Measurements from ENCODE around the gene WWC2.

Gene WWC2

DNA sequence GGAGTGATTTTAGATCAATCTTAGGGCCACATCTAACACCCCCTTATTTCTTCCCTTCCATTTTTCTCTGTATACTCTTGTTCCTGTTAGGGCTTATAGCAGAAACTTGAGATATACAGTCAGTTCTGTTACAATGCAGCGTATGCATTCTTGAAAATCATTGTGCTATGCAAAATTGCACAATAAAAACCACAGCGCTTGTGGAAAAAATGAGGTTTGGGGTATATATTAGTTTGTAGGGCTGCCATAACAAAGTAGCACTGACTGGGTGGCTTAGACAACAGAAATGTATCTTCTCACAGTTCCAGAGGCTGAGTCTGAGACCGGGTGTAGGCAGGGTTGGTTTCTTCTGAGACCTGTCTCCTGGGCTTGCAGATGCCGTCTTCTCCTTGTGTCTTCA is 59.0 kb downstream of the WWC2 start:
- Histone ChIP-seq H3K36me3 (ENCODE audit: control insufficient read depth, low read depth, low read length) (no peaks in the 10 kb centered on the region), H3K27me3 (ENCODE audit: control insufficient read depth, insufficient read depth, low read length) (no peaks in the 10 kb centered on the region), H3K4me1 (ENCODE audit: control insufficient read depth, low read depth, low read length) (peaks cover 26% of the 10 kb centered on the region)

GRCh38 chr4:183161630-183162029 is 62.6 kb downstream of the WWC2 start:
- Histone ChIP-seq H3K4me1 (ENCODE audit: control insufficient read depth, low read depth, low read length) (peaks cover 23% of the 10 kb centered on the region), H3K4me3 (ENCODE audit: low read length) (no peak overlapping the region), H3K9me3 (ENCODE audit: control insufficient read depth, low read depth, low read length) (no peaks in the 10 kb centered on the region)

More for the DNA sequence above, 59.0 kb downstream of the WWC2 start:
- H3K27ac ChIP-seq (ENCODE audit: low read length), result no peak overlapping the region
- H3K9me3 ChIP-seq (ENCODE audit: control insufficient read depth, low read depth, low read length), result no peaks in the 10 kb centered on the region
- H3K9ac ChIP-seq (ENCODE audit: low read length), result no peak overlapping the region
- no peak overlapping the region for H3K4me3 ChIP-seq (ENCODE audit: low read length)

GRCh38 chr4:183163135-183163534 is 64.1 kb downstream of the WWC2 start:
- Histone ChIP-seq H3K9me3 (ENCODE audit: control insufficient read depth, low read depth, low read length) (no peaks in the 10 kb centered on the region), H3K4me3 (ENCODE audit: low read length) (no peak overlapping the region), H3K27ac (ENCODE audit: low read length) (no peak overlapping the region), H3K36me3 (ENCODE audit: control insufficient read depth, low read depth, low read length) (no peaks in the 10 kb centered on the region), H3K27me3 (ENCODE audit: control insufficient read depth, insufficient read depth, low read length) (no peaks in the 10 kb centered on the region), H3K9ac (ENCODE audit: low read length) (no peak overlapping the region), H3K4me1 (ENCODE audit: control insufficient read depth, low read depth, low read length) (peaks cover 23% of the 10 kb centered on the region)

More at GRCh38 chr4:183161630-183162029, 62.6 kb downstream of the WWC2 start:
- no peaks in the 10 kb centered on the region for H3K36me3 ChIP-seq (ENCODE audit: control insufficient read depth, low read depth, low read length)
- H3K27me3 ChIP-seq (ENCODE audit: control insufficient read depth, insufficient read depth, low read length), result no peaks in the 10 kb centered on the region
- H3K9ac ChIP-seq (ENCODE audit: low read length), result no peak overlapping the region
- H3K27ac ChIP-seq (ENCODE audit: low read length), result no peak overlapping the region

- no peaks in the 10 kb centered on the region for H3K27me3 ChIP-seq (ENCODE audit: control insufficient read depth, insufficient read depth, low read length)
- no peaks in the 10 kb centered on the region for H3K36me3 ChIP-seq (ENCODE audit: control insufficient read depth, low read depth, low read length)
- no peak overlapping the region for H3K4me3 ChIP-seq (ENCODE audit: low read length)
- H3K9me3 ChIP-seq (ENCODE audit: control insufficient read depth, low read depth, low read length), result no peaks in the 10 kb centered on the region
- no peak overlapping the region for H3K9ac ChIP-seq (ENCODE audit: low read length)
- H3K27ac ChIP-seq (ENCODE audit: low read length), result no peak overlapping the region
- H3K4me1 ChIP-seq (ENCODE audit: control insufficient read depth, low read depth, low read length), result peaks cover 24% of the 10 kb centered on the region
These were observed 65.9 kb downstream of the WWC2 start for GRCh38 chr4:183164963-183165362.

GRCh38 chr4:183165376-183165775 is 66.3 kb downstream of the WWC2 start:
- Histone ChIP-seq H3K4me3 (ENCODE audit: low read length) (no peak overlapping the region), H3K4me1 (ENCODE audit: control insufficient read depth, low read depth, low read length) (peaks cover 25% of the 10 kb centered on the region), H3K27ac (ENCODE audit: low read length) (no peak overlapping the region), H3K36me3 (ENCODE audit: control insufficient read depth, low read depth, low read length) (no peaks in the 10 kb centered on the region), H3K9ac (ENCODE audit: low read length) (no peak overlapping the region), H3K27me3 (ENCODE audit: control insufficient read depth, insufficient read depth, low read length) (no peaks in the 10 kb centered on the region), H3K9me3 (ENCODE audit: control insufficient read depth, low read depth, low read length) (no peaks in the 10 kb centered on the region)

- Histone ChIP-seq H3K9ac (ENCODE audit: low read length) (no peak overlapping the region), H3K27me3 (ENCODE audit: control insufficient read depth, insufficient read depth, low read length) (no peaks in the 10 kb centered on the region), H3K9me3 (ENCODE audit: control insufficient read depth, low read depth, low read length) (no peaks in the 10 kb centered on the region), H3K4me3 (ENCODE audit: low read length) (no peak overlapping the region), H3K36me3 (ENCODE audit: control insufficient read depth, low read depth, low read length) (no peaks in the 10 kb centered on the region), H3K4me1 (ENCODE audit: control insufficient read depth, low read depth, low read length) (peaks cover 39% of the 10 kb centered on the region), H3K27ac (ENCODE audit: low read length) (no peak overlapping the region)
These were observed 71.8 kb downstream of the WWC2 start for GRCh38 chr4:183170894-183171293.

DNA sequence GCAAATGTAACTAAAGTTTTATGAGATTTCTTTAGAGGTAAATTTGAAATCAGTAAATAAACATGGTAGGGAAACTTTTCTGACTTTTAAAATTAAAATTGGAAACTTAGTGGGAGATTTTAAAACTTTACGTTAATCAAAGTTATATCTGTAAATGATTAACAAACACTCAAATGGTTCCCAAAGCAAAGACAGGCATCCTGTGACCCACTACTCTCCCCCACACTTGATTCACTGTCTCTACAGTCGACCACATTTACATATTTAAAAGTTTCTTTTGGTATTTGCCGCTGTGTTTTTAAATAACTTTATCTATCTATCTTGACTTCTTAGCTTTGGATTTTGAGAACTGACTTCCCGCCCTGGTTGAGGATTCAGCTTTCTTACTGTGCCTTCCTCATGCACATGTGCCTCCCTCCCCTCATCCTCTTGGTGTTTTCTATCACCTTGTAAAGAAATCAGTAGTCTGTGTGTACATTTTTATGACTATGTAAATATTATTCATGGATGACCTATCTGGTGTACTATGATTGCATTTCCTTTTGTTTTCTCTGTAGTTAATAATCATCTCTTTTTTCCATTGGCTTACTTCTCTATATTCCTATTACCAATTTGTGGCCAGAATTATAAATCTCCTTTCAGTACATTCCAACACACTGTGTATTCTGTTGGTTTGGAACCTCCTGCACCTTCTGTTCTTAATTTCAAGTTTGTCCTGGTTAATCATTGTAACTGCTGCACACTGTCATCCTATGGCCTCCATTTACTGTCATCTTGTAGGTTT is 72.6 kb downstream of the WWC2 start:
- Histone ChIP-seq H3K9ac (ENCODE audit: low read length) (no peak overlapping the region), H3K27ac (ENCODE audit: low read length) (no peak overlapping the region), H3K4me1 (ENCODE audit: control insufficient read depth, low read depth, low read length) (peaks cover 42% of the 10 kb centered on the region)

GRCh38 chr4:183172881-183173280 is 73.8 kb downstream of the WWC2 start:
- Histone ChIP-seq H3K9me3 (ENCODE audit: control insufficient read depth, low read depth, low read length) (no peaks in the 10 kb centered on the region), H3K27me3 (ENCODE audit: control insufficient read depth, insufficient read depth, low read length) (no peaks in the 10 kb centered on the region), H3K4me3 (ENCODE audit: low read length) (no peak overlapping the region), H3K36me3 (ENCODE audit: control insufficient read depth, low read depth, low read length) (no peaks in the 10 kb centered on the region), H3K27ac (ENCODE audit: low read length) (no peak overlapping the region), H3K4me1 (ENCODE audit: control insufficient read depth, low read depth, low read length) (peaks cover 45% of the 10 kb centered on the region), H3K9ac (ENCODE audit: low read length) (no peak overlapping the region)

More for the DNA sequence above, 72.6 kb downstream of the WWC2 start:
- Histone ChIP-seq H3K4me3 (ENCODE audit: low read length) (no peak overlapping the region), H3K36me3 (ENCODE audit: control insufficient read depth, low read depth, low read length) (no peaks in the 10 kb centered on the region), H3K9me3 (ENCODE audit: control insufficient read depth, low read depth, low read length) (no peaks in the 10 kb centered on the region), H3K27me3 (ENCODE audit: control insufficient read depth, insufficient read depth, low read length) (no peaks in the 10 kb centered on the region)

DNA sequence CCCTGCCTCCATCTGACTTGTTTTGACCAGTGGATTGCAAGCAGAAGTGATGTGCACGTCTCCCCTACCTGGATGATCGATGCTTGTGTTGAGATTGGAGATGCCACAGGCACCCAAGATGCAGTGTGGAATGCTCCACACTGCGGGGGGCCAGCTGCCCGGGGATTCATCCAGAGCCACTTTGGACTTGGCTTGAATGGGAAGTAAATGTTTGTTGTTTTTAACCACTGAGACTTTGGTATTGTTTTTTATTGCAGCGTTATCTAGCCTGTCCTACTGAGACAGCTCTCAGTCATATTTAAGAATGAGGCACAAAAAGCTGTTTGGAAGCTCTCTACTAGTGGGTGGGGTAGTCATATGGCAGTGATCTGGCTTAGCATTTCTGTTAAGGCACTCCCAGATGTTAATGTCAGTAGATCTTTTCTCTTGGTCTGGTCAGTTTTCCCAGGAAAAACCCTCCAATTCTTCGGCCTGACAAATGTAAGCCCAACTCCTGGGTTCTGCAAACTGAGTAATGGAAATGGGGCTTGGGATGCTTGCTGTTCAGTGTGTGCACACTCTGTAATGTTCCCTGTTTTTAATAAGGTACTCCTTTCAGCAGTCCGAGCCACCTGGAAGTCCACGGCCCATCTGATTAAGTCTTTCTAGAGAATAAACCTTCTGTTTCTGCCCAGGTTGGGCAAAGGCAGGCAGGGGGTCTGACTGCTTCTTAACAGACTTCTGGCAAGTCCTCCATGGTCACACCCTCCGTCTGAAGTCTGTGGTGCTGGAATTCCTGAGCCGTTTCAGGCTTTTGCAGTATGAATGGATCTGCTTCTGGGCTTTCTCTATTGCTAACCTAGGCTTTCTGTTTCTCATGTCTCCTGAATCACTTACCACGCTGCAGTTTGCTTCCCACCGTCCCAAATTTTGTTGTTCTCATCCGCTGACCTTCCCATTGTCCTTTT is 74.8 kb downstream of the WWC2 start:
- Histone ChIP-seq H3K27ac (ENCODE audit: low read length) (no peak overlapping the region), H3K27me3 (ENCODE audit: control insufficient read depth, insufficient read depth, low read length) (no peaks in the 10 kb centered on the region), H3K9me3 (ENCODE audit: control insufficient read depth, low read depth, low read length) (no peaks in the 10 kb centered on the region), H3K36me3 (ENCODE audit: control insufficient read depth, low read depth, low read length) (no peaks in the 10 kb centered on the region), H3K9ac (ENCODE audit: low read length) (no peak overlapping the region), H3K4me3 (ENCODE audit: low read length) (no peak overlapping the region), H3K4me1 (ENCODE audit: control insufficient read depth, low read depth, low read length) (peaks cover 50% of the 10 kb centered on the region)

DNA sequence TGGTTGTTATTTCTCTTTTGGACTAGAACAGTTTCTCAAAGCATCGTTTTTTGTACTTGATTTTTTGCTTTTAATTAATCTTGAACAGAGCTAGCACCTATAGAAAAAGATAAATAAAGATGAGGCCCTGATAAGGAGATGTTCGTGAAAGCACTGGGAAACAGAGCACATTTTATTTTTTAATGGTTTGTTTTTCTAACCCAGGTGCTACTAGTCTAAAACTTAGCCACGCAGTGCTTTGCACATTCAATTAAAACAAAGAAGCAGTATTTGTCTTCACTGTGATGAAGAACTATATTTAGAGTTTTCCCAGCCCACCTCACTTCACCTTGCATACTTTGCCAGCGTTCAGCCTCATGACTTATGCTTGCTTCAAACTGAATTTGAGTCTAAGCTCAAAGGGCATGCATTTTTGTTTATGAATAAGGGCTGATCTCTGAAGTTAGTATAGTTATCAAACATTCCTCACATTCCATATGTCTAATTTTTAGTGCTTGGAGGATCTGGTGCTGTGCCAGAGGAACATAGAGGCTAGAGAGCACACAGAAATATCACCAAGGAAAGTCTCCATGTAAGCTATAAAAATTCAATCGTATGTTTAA is 76.7 kb downstream of the WWC2 start:
- no peak overlapping the region for H3K4me3 ChIP-seq (ENCODE audit: low read length)
- H3K27ac ChIP-seq (ENCODE audit: low read length), result no peak overlapping the region
- H3K9ac ChIP-seq (ENCODE audit: low read length), result no peak overlapping the region
- H3K9me3 ChIP-seq (ENCODE audit: control insufficient read depth, low read depth, low read length), result no peaks in the 10 kb centered on the region
- peaks cover 61% of the 10 kb centered on the region for H3K4me1 ChIP-seq (ENCODE audit: control insufficient read depth, low read depth, low read length)
- no peaks in the 10 kb centered on the region for H3K36me3 ChIP-seq (ENCODE audit: control insufficient read depth, low read depth, low read length)
- H3K27me3 ChIP-seq (ENCODE audit: control insufficient read depth, insufficient read depth, low read length), result no peaks in the 10 kb centered on the region

- Histone ChIP-seq H3K4me1 (ENCODE audit: control insufficient read depth, low read depth, low read length) (peaks cover 70% of the 10 kb centered on the region), H3K27me3 (ENCODE audit: control insufficient read depth, insufficient read depth, low read length) (no peaks in the 10 kb centered on the region), H3K27ac (ENCODE audit: low read length) (no peak overlapping the region), H3K9me3 (ENCODE audit: control insufficient read depth, low read depth, low read length) (no peaks in the 10 kb centered on the region), H3K9ac (ENCODE audit: low read length) (no peak overlapping the region), H3K4me3 (ENCODE audit: low read length) (no peak overlapping the region), H3K36me3 (ENCODE audit: control insufficient read depth, low read depth, low read length) (no peaks in the 10 kb centered on the region)
These were observed 77.9 kb downstream of the WWC2 start for GRCh38 chr4:183177001-183177400.
